ENCODE data around the gene REEP1. TPM values are rescaled to one million over a fixed set of nuclear protein-coding genes. Genes with fewer than 3 reads are reported as not detected.

The REEP1 gene
- total and polyA plus RNA-seq, 2 of the 8 experiments (the other 6 are each of a cell fraction or from before 2014, with no cell fraction given), result 0.74 to 1.5 TPM

DNA sequence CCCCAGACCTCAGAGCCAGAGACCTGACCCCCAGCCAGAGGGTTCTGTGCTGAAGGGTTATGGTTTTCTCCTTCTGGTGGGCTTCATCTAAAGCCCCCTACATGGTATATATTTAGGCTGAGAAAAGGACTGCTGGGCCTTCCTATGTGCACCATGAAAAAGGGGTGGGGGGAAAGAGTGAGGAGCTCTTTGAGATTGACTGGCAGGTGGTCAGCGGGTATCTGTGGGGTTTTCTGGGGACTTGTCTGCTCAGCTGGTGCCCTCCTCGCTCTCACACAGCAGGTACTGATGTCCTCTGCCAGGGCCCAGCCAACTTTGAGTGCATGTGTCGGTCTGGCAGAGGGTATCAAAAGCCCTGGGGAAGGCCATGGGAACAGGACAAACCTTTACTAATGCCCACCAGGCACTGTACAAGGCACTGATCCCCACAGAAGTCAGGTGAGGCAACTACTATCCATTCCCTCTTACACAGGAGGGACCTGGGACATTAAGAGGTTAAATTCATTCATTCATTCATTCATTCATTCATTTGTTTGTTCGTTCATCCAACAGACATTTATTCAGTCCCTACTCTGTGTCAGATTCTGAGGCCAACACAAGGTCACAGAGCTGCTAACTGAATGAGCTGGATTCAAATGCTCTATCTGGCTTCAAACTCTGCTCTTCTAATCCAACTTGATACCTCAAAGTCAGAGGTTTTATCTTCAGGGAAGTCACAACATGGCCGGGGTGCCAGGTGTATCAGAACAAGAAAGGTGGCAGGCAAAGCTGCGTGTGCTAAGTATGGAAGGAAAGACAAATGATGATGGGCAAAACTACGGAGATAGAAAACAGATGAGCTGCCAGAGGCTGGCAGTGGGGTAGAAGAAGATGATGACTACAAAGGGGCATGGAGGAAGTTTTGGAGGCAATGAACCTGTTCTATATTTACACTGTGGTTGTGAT lies 44.6 kb downstream of the REEP1 start:
- ChIA-PET CTCF (ENCODE audit: partially characterized antibody) (interaction anchor here (0.7 to 1.2 kb wide), 6 partner anchors 18 to 73 kb away, joined by 3 to 4 read pairs (median 3); no protein-coding TSS in a partner anchor), POLR2A (ENCODE audit: partially characterized antibody) (no interaction called here)
- Histone ChIP-seq H3K79me1 (ENCODE audit: low read depth, low read length) (no peaks in the 10 kb centered on the region), H2BK20ac (ENCODE audit: low read length) (no peak overlapping the region), H3K23me2 (ENCODE audit: low read depth, low read length) (no peaks in the 10 kb centered on the region), H2BK120ac (replicated peaks; ENCODE audit: low read depth, low read length) (no peak overlapping the region), H2BK15ac (ENCODE audit: low read length) (no peak overlapping the region), H3K4me3 (ENCODE audit: extremely low read depth in 1 of 4, insufficient read depth in 2 of 4, low read depth in 3 of 4, low read length in 4 of 4) (no peak overlapping the region), H2BK12ac (ENCODE audit: low read depth, low read length) (no peak overlapping the region), H3K4me1 (replicated peaks in 1 of 4; ENCODE audit: control insufficient read depth in 3 of 4, insufficient read depth in 4 of 4, low read length in 3 of 4) (no peaks in the 10 kb centered on the region), H4K91ac (replicated peaks; ENCODE audit: insufficient read length, low read length) (no peak overlapping the region), H3K27me3 (replicated peaks in 1 of 4; ENCODE audit: control insufficient read depth in 3 of 4, extremely low read depth in 1 of 4, insufficient read depth in 3 of 4, low read length in 3 of 4) (no peaks in the 10 kb centered on the region), H3K4ac (replicated peaks; ENCODE audit: insufficient read length, low read depth, low read length) (no peak overlapping the region), H3K79me2 (ENCODE audit: control insufficient read depth in 1 of 2, insufficient read depth in 2 of 2, low read length in 2 of 2) (no peaks in the 10 kb centered on the region), H4K5ac (ENCODE audit: insufficient read length, low read depth, low read length) (no peak overlapping the region), H3K4me2 (ENCODE audit: insufficient read depth in 1 of 2, low read depth in 2 of 2, low read length in 2 of 2) (no peak overlapping the region), H2AFZ (ENCODE audit: low read length) (no peak overlapping the region), H3K9me3 (ENCODE audit: insufficient read depth in 2 of 2, low read depth in 1 of 2, low read length in 1 of 2) (no peaks in the 10 kb centered on the region; a peak in 1 of 4 replicates), H2BK5ac (ENCODE audit: low read depth, low read length) (no peak overlapping the region), H3K56ac (replicated peaks; ENCODE audit: insufficient read length, low read depth, low read length) (no peak overlapping the region), H2AK5ac (ENCODE audit: low read depth, low read length) (no peak overlapping the region), H4K20me1 (replicated peaks in 1 of 2; ENCODE audit: control insufficient read depth in 1 of 2, insufficient read depth in 2 of 2, low read length in 2 of 2) (no peaks in the 10 kb centered on the region), H3K18ac (ENCODE audit: extremely low read depth, low read length) (no peak overlapping the region), H3K9ac (replicated peaks in 1 of 4; ENCODE audit: extremely low read depth in 1 of 4, low read depth in 3 of 4, low read length in 3 of 4) (no peak overlapping the region), H3K36me3 (ENCODE audit: control insufficient read depth in 2 of 4, insufficient read depth in 4 of 4, low read length in 3 of 4) (no peaks in the 10 kb centered on the region), H4K8ac (ENCODE audit: extremely low read depth, insufficient read depth, low read length) (no peak overlapping the region), H3K23ac (ENCODE audit: insufficient read length) (no peak overlapping the region), H3K14ac (ENCODE audit: insufficient read length) (no peak overlapping the region), H3K27ac (ENCODE audit: low read depth, low read length) (no peak overlapping the region)
- DNase-seq (ENCODE audit: low read depth in 1 of 2, low spot score in 2 of 2), result no peak
- WGBS, 2 experiments (ENCODE audit: extremely low coverage in 1 of 2, insufficient coverage in 1 of 2, insufficient read length in 1 of 2, insufficient replicate concordance in 2 of 2, low coverage in 1 of 2, low lambda C conversion rate in 2 of 2, missing lambda C conversion rate in 1 of 2), result 85% methylated on average over 7 of the region's 7 CpGs; no CpG with 5 or more reads in 1 of the 2 experiments
- no peak for FAIRE-seq
- TF ChIP-seq TEAD4 (IDR thresholded peaks at IDR 0.05; ENCODE audit: low read depth, low read length) (no peak), NANOG (IDR thresholded peaks at IDR 0.05; ENCODE audit: insufficient read depth, low read depth, low read length, poor library complexity, severe bottlenecking) (no peak), TBP (IDR thresholded peaks at IDR 0.05; ENCODE audit: low read depth, low read length) (no peak), BRCA1 (IDR thresholded peaks at IDR 0.05; ENCODE audit: low read depth, low read length) (no peak), GABPA (IDR thresholded peaks at IDR 0.05; ENCODE audit: borderline replicate concordance, insufficient read depth, low read length) (no peak), YY1 (IDR thresholded peaks at IDR 0.05; ENCODE audit: low read depth, low read length) (no peak), RBBP5 (IDR thresholded peaks at IDR 0.05; ENCODE audit: borderline replicate concordance, low read depth, low read length) (no peak), SIN3A (conservative IDR thresholded peaks at IDR 0.05 in 1 of 2, IDR thresholded peaks at IDR 0.05 in 1 of 2; ENCODE audit: low read depth in 1 of 2, low read length in 2 of 2) (no peak), CBX8 (IDR thresholded peaks at IDR 0.05; ENCODE audit: borderline replicate concordance, low read depth, low read length) (no peak), TAF1 (IDR thresholded peaks at IDR 0.05; ENCODE audit: low read depth, low read length) (no peak), RFX5 (IDR thresholded peaks at IDR 0.05; ENCODE audit: borderline replicate concordance, low read depth, low read length) (no peak), SP4 (IDR thresholded peaks at IDR 0.05; ENCODE audit: low read length) (no peak)

All from H1 (cell line).